ENCODE results near the gene AKR1C1. TPM values are rescaled to one million over a fixed set of nuclear protein-coding genes. Genes with fewer than 3 reads are reported as not detected.
"Not testable (repeated sequence)": the region's sequence is repeated elsewhere in the genome, so short reads cannot be mapped to it uniquely, and the experiment has no call there.

AKR1C1 gene
- total RNA-seq, 1 donor from 2014 or later, result 5.4 TPM

DNA sequence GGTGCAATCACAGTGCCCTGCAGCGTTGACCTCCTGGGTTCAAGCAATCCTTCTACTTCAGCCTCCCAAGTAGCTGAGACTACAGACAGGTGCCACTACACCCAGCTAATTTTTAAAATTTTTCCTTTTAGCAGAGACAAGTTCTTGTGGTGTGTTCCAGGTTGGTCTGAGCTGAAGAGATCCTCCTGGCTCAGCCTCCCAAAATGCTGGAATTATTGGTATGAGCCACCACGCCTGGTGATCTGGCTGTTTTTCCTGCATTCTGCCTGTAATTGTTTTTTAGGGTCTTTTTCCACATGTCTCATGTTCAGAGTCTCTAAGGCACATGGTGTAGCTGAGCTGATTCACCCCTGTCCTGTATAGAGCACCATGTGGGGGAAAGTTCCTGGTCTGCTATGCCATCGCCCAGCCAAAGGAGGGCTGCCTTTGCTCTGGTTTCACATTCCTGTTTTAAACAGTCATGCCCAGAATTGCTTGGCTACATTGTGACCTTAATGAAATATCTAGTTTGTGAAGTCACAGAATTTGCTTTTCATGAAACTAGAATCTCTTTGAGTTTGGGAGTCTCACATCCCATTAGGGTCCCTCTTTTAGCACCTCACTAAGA lies 55.6 kb downstream of the AKR1C1 start:
- DNase-seq, result peak; percentile 51

- peak; percentile 33 for DNase-seq
Measured at GRCh38 chr10:5019770-5020612, 56.8 kb downstream of the AKR1C1 start.

- DNase-seq, result not testable (repeated sequence)
Measured at GRCh38 chr10:5021624-5022290, 58.5 kb downstream of the AKR1C1 start.

DNA sequence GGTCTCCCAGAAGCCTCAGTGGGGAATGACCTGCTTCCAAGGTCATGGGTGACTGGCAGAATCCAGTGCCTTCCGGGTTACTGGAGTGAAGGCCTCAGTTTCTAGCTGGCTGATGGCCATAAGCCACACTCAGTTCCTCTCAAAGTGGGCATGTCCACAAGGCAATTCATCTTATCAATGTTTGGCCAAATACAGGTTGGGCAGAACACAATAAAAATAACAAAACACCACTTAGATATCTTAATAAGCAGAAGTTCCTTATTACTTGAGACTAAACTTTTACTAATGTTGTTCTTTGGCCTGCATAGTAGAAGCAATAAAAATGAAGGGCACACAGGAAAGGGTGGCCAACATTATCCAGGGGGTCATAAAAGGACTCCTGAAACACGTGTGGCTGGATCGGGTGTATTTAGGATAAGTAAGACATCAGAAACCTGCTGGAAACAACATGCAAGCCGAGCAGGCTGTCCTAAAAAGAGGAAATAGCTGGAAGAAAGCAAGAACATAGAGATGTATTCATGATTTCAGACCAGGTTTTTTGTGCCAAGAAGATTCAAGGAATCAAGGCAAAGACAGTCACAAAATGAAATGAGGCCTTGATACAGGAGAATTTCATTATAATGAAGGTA lies 60.1 kb downstream of the AKR1C1 start:
- no peak for DNase-seq

DNA sequence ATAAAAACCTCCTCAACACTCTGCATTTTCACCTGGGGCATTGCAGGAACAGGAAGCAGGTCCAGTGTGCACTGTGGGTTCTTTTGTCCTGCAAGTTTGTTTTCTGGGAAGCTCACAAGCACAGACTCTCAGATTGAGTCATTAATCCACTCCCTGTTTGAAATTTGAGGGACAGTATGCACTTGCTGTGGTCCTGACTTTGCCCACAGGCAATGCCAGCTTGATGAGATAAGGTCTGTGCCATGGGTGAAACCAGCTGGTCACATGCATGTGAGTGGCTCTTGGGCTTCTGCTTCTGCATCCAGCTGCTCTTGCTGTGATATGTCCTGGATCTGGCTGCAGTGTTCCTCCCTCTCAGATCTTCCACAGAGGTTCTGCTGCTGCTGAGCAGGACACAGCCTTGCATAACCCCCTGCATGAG lies 62.3 kb downstream of the AKR1C1 start:
- not testable (repeated sequence) for DNase-seq

- no peak for DNase-seq
Measured at GRCh38 chr10:5030989-5031388, 67.8 kb downstream of the AKR1C1 start.

GRCh38 chr10:5031588-5031987 lies 68.4 kb downstream of the AKR1C1 start:
- not testable (repeated sequence) for DNase-seq

DNA sequence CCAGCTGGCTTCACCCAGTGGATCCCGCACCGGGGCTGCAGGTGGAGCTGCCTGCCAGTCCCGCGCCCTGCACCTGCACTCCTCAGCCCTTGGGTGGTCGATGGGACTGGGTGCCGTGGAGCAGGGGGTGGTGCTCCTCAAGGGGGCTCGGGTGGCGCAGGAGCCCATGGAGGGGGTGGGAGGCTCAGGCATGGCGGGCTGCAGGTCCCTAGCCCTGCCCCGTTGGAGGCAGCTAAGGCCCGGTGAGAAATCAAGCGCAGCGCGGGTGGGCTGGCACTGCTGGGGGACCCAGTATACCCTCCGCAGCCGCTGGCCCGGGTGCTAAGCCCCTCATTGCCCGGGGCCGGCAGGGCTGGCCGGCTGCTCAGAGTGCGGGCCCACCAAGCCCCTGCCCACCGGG lies 69.2 kb downstream of the AKR1C1 start:
- DNase-seq, result not testable (repeated sequence)

Small RNAs within 50 kb of the gene (small RNA-seq; reads per million reads assigned to genes)
- not detected for gene RF00096 (ENCODE audit: low replicate concordance)

Other genes starting within 250 kb of the AKR1C1 start
- gene AKR1E2, start 137.2 kb upstream of the AKR1C1 start, total RNA-seq, result 25.3 TPM
- 2.8 TPM for gene AKR1C2, start 40.4 kb downstream of the AKR1C1 start, total RNA-seq
- 4.0 TPM for gene AKR1C3, start 131.0 kb downstream of the AKR1C1 start, total RNA-seq
- gene AKR1C8, start 221.7 kb downstream of the AKR1C1 start, total RNA-seq, result not detected
- not detected for gene AKR1C4, start 233.4 kb downstream of the AKR1C1 start, total RNA-seq

Measured in tongue (tissue), 3 donors.